Measurements from ENCODE around the gene PPP1R3G.

DNA sequence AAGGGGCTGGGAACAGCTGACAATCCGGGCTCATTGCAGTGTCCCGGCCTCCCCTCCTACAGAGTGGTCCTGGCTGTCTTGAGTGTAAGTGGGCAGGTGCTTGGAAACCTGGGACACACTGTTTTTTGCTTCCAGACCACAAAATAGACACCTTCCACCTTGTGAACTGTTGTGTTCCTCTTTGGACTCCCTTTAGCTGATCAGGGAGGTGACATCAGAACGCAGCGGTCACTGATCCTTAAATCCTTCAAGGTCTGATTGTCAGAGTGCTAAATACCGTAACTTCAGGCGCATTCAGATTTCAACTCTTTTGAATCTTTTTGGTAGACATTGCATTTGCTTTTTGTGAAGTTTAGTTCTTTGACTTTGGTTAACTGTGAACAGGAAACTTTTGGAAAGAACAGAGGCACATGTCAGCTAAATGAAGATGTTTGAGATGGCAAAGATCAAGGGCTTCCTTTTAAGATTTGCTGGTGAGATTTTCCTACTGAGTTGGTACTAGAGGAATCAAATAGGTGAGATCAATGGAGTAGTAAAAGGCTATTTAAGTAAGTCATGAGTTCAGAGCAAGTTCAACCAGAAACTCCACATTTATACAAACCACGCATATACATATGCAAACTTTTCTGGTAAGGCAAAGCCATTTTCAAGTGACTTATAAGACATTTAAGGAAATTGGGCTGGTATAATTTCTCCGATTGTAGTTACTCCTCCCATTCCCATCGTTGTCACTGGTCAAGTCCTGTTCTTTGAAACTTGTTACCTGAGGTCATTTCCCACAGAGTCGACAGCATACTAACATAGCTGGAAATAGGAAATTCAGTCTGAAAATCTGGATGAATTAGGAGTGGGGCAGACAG is 6.3 kb downstream of the PPP1R3G start:
- no peak for TF ChIP-seq CTCF (IDR thresholded peaks at IDR 0.05)
- no peak for TF ChIP-seq CBFB (CRISPR knock-in tag; IDR thresholded peaks at IDR 0.05; ENCODE audit: low read depth)
- TF ChIP-seq OVOL2 (CRISPR knock-in tag; IDR thresholded peaks at IDR 0.05; ENCODE audit: borderline replicate concordance): no peak
- TF ChIP-seq USF2 (CRISPR knock-in tag; IDR thresholded peaks at IDR 0.05): no peak
- TF ChIP-seq ATF1 (CRISPR knock-in tag; IDR thresholded peaks at IDR 0.05): no peak
- TF ChIP-seq ZNF138 (CRISPR knock-in tag; conservative IDR thresholded peaks at IDR 0.05): no peak
- no peak for TF ChIP-seq TEAD4 (CRISPR knock-in tag; IDR thresholded peaks at IDR 0.05)
- TF ChIP-seq ESRRA (CRISPR knock-in tag; IDR thresholded peaks at IDR 0.05; ENCODE audit: borderline replicate concordance): no peak
- TF ChIP-seq TEAD1 (CRISPR knock-in tag; IDR thresholded peaks at IDR 0.05): no peak
- TF ChIP-seq, protein P1, sequence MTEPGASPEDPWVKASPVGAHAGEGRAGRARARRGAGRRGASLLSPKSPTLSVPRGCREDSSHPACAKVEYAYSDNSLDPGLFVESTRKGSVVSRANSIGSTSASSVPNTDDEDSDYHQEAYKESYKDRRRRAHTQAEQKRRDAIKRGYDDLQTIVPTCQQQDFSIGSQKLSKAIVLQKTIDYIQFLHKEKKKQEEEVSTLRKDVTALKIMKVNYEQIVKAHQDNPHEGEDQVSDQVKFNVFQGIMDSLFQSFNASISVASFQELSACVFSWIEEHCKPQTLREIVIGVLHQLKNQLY (CRISPR knock-in tag; IDR thresholded peaks at IDR 0.05): no peak
- TF ChIP-seq IRF1 (CRISPR knock-in tag; IDR thresholded peaks at IDR 0.05): no peak
